Measurements from ENCODE around the gene PC.
"Not testable (repeated sequence)": the region's sequence is repeated elsewhere in the genome, so short reads cannot be mapped to it uniquely, and the experiment has no call there.

Gene PC

DNA sequence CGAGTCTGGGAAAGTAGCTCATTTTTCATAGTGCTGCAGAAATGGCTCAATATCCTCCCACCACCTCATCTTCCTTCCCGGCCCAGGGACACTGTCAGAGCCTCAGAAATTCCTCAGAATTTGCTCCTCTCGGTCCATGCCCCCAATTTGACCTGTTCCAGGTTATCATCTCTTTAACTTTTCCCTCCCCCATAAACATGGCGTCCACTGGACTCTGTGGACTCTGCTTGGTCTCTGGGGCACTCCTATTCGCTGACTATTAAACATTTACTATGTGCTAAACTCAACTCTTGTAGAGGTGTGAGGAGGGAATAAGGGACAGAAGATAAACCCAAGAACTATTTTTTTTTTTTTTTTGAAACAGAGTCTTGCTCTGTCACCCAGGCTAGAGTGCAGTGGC lies 8.2 kb upstream of the PC start:
- Histone ChIP-seq H3K9me3 (ENCODE audit: insufficient read depth, low read depth, low read length) (no peaks in the 10 kb centered on the region), H3K27ac (ENCODE audit: low read length) (no peak overlapping the region), H3K27me3 (ENCODE audit: insufficient read depth, low read length) (no peaks in the 10 kb centered on the region), H3K4me3 (ENCODE audit: low read length) (no peak overlapping the region), H3K36me3 (ENCODE audit: insufficient read depth, low read depth, low read length) (no peaks in the 10 kb centered on the region), H3K9ac (ENCODE audit: low read depth, low read length) (no peak overlapping the region), H3K4me1 (ENCODE audit: insufficient read depth, low read length) (no peaks in the 10 kb centered on the region)

DNA sequence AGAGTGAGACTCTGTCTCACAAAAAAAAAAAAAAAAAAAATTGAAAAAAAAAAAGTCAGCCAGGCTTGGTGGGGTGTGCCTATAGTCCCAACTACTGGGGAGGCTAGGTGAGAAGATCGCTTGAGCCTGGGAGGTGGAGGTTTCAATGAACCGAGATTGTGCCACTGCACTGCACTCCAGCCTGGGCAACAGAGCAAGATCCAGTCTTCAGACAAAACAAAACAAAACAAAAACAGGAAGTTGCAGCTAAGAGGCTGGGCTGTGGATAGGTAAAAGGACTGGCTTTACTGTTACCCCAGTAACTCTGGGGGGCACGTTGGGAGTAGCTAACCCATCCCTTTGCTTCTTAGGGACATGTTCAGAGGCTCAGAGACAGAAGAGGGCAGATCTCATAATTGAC lies 6.3 kb upstream of the PC start:
- Histone ChIP-seq H3K4me1 (ENCODE audit: insufficient read depth, low read length) (no peaks in the 10 kb centered on the region), H3K9me3 (ENCODE audit: insufficient read depth, low read depth, low read length) (no peaks in the 10 kb centered on the region), H3K9ac (ENCODE audit: low read depth, low read length) (no peak overlapping the region), H3K4me3 (ENCODE audit: low read length) (no peak overlapping the region), H3K27ac (ENCODE audit: low read length) (no peak overlapping the region), H3K27me3 (ENCODE audit: insufficient read depth, low read length) (peaks cover 5% of the 10 kb centered on the region), H3K36me3 (ENCODE audit: insufficient read depth, low read depth, low read length) (no peaks in the 10 kb centered on the region)

DNA sequence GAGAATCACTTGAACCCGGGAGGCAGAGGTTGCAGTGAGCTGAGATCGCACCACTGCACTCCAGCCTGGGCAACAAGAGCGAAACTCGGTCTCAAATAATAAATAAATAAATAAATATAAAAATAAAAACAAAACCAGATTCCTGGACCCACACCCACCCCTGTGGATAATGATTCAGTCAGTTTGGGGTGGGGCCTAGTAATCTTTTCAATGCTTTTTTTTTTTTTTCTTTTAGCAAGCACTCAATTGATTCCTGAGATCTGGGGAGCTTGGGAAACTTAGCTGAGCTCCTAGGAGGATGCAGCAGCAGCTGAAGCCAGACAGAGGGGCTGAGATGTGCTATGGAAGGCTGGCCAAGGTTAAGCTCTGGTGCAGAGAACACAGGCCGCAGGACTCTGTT lies 4.6 kb upstream of the PC start:
- H3K9me3 ChIP-seq (ENCODE audit: insufficient read depth, low read depth, low read length), result no peaks in the 10 kb centered on the region
- peaks cover 12% of the 10 kb centered on the region for H3K27me3 ChIP-seq (ENCODE audit: insufficient read depth, low read length)
- H3K4me1 ChIP-seq (ENCODE audit: insufficient read depth, low read length), result 0 out of 2 replicates have a peak, but pooled peaks cover 5% of the 10 kb centered on the region
- H3K9ac ChIP-seq (ENCODE audit: low read depth, low read length), result no peak overlapping the region
- H3K27ac ChIP-seq (ENCODE audit: low read length), result no peak overlapping the region
- no peaks in the 10 kb centered on the region for H3K36me3 ChIP-seq (ENCODE audit: insufficient read depth, low read depth, low read length)
- H3K4me3 ChIP-seq (ENCODE audit: low read length), result no peak overlapping the region

DNA sequence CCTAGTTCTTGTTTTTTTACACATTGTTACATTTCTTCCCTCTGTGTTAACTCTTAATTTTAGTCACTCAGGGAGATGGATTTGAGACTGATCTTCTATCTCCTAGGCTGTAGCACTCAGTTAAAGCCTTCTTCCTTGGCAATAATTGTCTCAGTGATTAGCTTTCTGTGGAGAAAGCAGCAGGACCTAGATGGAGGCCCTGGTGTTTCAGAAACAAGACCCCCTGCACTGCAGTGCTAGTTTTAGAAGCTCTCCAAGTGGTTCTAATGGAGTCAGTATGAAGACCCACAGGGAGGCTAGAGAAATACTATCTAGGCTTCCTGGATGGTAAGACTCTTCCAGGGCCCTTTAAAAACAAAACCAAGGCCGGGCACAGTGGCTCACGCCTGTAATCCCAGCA lies 4.1 kb upstream of the PC start:
- H3K9ac ChIP-seq (ENCODE audit: low read depth, low read length), result no peak overlapping the region
- H3K27me3 ChIP-seq (ENCODE audit: insufficient read depth, low read length), result peaks cover 12% of the 10 kb centered on the region
- H3K9me3 ChIP-seq (ENCODE audit: insufficient read depth, low read depth, low read length), result no peaks in the 10 kb centered on the region
- no peak overlapping the region for H3K4me3 ChIP-seq (ENCODE audit: low read length)
- no peak overlapping the region for H3K27ac ChIP-seq (ENCODE audit: low read length)
- H3K4me1 ChIP-seq (ENCODE audit: insufficient read depth, low read length), result peaks cover 5% of the 10 kb centered on the region; the same call in 1 of the 2 replicates
- no peaks in the 10 kb centered on the region for H3K36me3 ChIP-seq (ENCODE audit: insufficient read depth, low read depth, low read length)

DNA sequence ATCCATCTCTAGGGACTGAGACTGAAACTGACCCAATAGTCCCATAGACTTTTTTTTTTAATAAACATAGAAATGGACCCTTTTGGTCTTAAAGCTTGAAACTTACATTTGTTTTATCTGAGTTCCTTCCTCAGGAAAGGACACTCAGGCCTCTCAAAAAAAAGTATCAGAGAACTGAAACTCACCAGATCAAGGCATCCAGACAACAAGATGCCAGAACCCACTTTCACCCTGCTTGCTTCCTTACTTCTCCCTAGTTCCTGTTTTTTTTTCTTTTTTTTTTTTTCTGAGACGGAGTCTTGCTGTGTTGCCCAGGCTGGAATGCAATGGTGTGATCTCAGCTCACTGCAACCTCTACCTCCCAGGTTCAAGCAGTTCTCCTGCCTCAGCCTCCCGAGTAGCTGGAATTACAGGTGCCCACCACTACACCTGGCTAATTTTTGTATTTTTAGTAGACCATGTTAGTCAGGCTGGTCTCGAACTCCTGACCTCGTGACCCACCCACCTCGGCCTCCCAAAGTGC lies 3.6 kb upstream of the PC start:
- H3K4me1 ChIP-seq (ENCODE audit: insufficient read depth, low read length); H3K4me3 ChIP-seq (ENCODE audit: low read length); H3K36me3 ChIP-seq (ENCODE audit: insufficient read depth, low read depth, low read length); H3K9me3 ChIP-seq (ENCODE audit: insufficient read depth, low read depth, low read length); H3K27ac ChIP-seq (ENCODE audit: low read length); H3K9ac ChIP-seq (ENCODE audit: low read depth, low read length): not testable (repeated sequence)
- peaks cover 12% of the 10 kb centered on the region for H3K27me3 ChIP-seq (ENCODE audit: insufficient read depth, low read length)

DNA sequence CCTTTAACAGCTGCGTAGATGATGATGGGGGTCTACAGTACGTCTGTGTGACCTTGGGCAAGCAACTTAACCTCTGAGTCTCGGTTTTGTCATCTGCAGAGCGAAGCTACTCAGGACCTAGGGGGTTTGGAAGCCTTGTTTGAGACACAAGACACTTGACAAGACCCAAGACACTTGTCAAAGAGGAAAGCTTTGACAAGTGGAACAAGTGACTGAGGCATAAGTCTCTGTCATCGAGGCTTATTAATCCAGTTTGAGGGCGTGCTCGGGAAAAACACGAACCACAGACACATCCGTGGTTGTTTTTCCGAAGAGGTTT lies 732 bp upstream of the PC start:
- H3K36me3 ChIP-seq (ENCODE audit: insufficient read depth, low read depth, low read length), result no peaks in the 10 kb centered on the region
- H3K4me1 ChIP-seq (ENCODE audit: insufficient read depth, low read length), result peaks cover 5% of the 10 kb centered on the region; the same call in 1 of the 2 replicates
- H3K27me3 ChIP-seq (ENCODE audit: insufficient read depth, low read length), result peaks cover 12% of the 10 kb centered on the region
- no peaks in the 10 kb centered on the region for H3K9me3 ChIP-seq (ENCODE audit: insufficient read depth, low read depth, low read length)
- H3K27ac ChIP-seq (ENCODE audit: low read length), result no peak overlapping the region
- peak overlapping the region; percentile 55; the same call in 1 of the 2 replicates for H3K9ac ChIP-seq (ENCODE audit: low read depth, low read length)
- H3K4me3 ChIP-seq (ENCODE audit: low read length), result peak overlapping the region; percentile 60

DNA sequence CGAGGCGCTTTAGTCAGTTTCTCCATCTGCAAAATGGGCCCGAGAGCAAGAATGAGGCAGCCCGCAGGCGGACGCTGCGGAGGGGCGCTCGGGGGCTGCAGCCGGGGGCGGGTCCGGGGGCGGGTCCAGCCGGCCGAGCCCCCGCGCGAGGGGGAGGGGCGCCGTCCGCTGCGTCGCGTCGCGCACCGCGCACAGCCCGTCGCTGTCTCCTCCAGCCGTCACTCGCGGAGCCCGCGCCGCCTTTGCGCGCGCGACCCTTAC lies 282 bp downstream of the PC start:
- Histone ChIP-seq H3K4me1 (ENCODE audit: insufficient read depth, low read length) (peaks cover 5% of the 10 kb centered on the region; the same call in 1 of the 2 replicates), H3K27me3 (ENCODE audit: insufficient read depth, low read length) (peaks cover 12% of the 10 kb centered on the region), H3K9ac (ENCODE audit: low read depth, low read length) (peak overlapping the region; percentile 62; the same call in 1 of the 2 replicates), H3K27ac (ENCODE audit: low read length) (no peak overlapping the region), H3K36me3 (ENCODE audit: insufficient read depth, low read depth, low read length) (no peaks in the 10 kb centered on the region), H3K4me3 (ENCODE audit: low read length) (peak overlapping the region; percentile 88), H3K9me3 (ENCODE audit: insufficient read depth, low read depth, low read length) (no peaks in the 10 kb centered on the region)

DNA sequence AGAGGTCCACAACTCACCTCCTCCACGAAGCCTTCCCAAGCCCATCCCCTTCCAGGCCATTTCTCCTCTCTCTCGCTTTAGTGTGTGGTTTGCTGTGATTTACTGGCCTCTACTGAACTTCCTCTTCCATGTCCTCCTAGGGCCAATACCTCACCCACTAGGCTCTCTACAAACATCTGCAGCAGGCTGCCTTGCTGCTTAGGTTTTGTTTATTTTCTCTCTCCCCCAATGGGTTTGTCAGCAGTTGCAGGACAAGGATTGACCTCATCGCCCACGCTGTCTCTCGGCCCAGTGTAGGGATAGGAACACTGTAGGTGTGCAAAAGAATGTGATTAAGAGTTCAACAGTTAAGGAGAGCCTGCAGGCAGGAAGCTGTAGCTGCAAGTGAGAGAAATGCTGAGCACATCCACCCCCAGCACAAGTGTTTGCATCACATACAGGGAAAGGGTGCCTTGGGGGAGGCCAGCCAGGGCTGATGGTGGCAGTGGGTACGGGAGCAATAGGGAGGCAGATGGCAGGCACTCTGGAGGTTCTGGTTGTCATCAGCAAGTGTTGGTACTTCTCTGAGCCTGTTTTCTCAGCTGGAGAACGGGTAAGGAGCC lies 1.4 kb downstream of the PC start:
- Histone ChIP-seq H3K27me3 (ENCODE audit: insufficient read depth, low read length) (peaks cover 12% of the 10 kb centered on the region), H3K27ac (ENCODE audit: low read length) (no peak overlapping the region)

DNA sequence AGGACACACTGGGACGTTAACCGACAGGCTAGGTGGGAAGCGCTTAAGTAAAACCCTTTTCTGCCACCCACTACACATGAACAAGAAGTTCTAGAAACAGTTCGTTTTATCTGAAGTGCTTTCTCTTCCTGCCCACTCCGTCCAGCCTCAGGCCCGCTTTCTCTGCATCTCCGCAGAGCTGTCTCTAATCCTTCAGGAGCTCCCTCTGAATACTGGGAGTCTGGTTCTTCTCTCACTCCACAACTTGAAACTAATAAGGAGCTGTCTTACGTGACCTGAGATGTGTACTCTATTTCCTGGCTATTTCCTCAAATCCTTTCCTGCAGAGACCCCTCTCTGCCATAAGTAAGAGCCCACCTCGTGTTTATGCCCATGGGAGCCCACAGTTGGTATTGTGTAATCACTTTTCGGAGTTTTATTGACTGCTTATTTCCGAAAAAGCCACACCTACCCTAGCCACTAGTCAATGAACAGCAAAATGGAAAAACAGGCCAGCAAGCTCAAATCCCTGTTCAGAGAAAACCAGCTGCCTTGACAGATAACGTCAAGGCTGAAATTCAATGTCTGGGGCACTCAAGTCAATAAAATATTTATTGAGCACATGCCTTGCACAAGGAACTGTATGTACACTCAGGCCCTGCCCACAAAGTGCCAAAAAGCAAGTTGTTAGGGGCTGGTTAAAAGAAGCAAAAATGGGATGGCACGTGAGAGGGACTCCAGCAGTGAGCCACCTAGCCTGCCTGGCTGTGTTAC lies 4.9 kb downstream of the PC start:
- H3K9me3 ChIP-seq (ENCODE audit: insufficient read depth, low read depth, low read length), result no peaks in the 10 kb centered on the region

More for the DNA sequence above, 1.4 kb downstream of the PC start:
- H3K9me3 ChIP-seq (ENCODE audit: insufficient read depth, low read depth, low read length), result no peaks in the 10 kb centered on the region
- H3K4me3 ChIP-seq (ENCODE audit: low read length), result no peak overlapping the region; the same call in 1 of the 2 replicates
- peak overlapping the region; percentile 62; the same call in 1 of the 2 replicates for H3K9ac ChIP-seq (ENCODE audit: low read depth, low read length)
- H3K4me1 ChIP-seq (ENCODE audit: insufficient read depth, low read length), result peaks cover 5% of the 10 kb centered on the region; the same call in 1 of the 2 replicates
- no peaks in the 10 kb centered on the region for H3K36me3 ChIP-seq (ENCODE audit: insufficient read depth, low read depth, low read length)

DNA sequence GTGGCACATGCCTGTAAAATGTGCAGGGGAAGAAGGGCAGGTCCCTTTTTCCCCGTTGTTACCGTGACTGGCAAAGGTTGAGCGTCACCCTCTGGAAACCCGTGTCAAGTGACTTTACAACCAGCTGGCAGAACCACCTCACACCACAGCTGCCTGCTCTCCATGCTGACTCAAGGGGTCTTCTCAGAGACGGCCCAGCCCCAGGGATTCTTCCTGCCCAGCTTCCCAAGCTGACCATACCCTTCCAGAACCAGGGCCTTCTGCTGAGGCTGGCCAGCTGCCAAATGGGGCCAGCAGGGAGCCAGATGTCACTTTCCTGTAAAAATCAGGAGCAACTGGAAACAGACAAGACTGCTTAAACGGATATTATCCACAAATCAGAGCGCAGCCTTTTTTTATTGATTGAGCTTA lies 6.3 kb downstream of the PC start:
- Histone ChIP-seq H3K4me1 (ENCODE audit: insufficient read depth, low read length) (no peaks in the 10 kb centered on the region), H3K9me3 (ENCODE audit: insufficient read depth, low read depth, low read length) (no peaks in the 10 kb centered on the region), H3K9ac (ENCODE audit: low read depth, low read length) (no peak overlapping the region), H3K27me3 (ENCODE audit: insufficient read depth, low read length) (no peaks in the 10 kb centered on the region), H3K4me3 (ENCODE audit: low read length) (no peak overlapping the region), H3K36me3 (ENCODE audit: insufficient read depth, low read depth, low read length) (peaks cover 2% of the 10 kb centered on the region; the same call in 1 of the 2 replicates), H3K27ac (ENCODE audit: low read length) (no peak overlapping the region)

More for the DNA sequence above, 4.9 kb downstream of the PC start:
- no peaks in the 10 kb centered on the region for H3K27me3 ChIP-seq (ENCODE audit: insufficient read depth, low read length)
- H3K36me3 ChIP-seq (ENCODE audit: insufficient read depth, low read depth, low read length), result peaks cover 2% of the 10 kb centered on the region; the same call in 1 of the 2 replicates
- no peak overlapping the region for H3K4me3 ChIP-seq (ENCODE audit: low read length)
- no peaks in the 10 kb centered on the region; the same call in 1 of the 2 replicates for H3K4me1 ChIP-seq (ENCODE audit: insufficient read depth, low read length)
- no peak overlapping the region for H3K9ac ChIP-seq (ENCODE audit: low read depth, low read length)
- H3K27ac ChIP-seq (ENCODE audit: low read length), result no peak overlapping the region

DNA sequence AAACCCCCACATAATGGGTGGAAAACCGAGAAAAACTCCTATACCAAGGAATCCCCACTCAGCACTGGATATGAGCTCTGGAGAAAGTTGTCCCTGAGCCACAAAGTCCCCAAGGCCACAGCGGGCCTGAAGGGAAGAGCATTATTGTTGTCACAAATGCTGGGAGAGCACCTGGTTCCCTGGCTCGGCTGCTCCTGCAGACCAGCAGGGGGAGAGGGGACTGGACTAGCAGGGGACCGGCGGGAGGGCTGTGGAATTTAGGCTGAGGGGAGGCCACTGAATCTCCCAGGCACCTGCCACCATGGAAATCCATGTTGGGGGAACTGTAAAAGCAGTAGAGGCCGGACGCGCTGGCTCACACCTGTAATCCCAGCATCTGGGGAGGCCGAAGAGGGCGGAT lies 7.0 kb downstream of the PC start:
- Histone ChIP-seq H3K9me3 (ENCODE audit: insufficient read depth, low read depth, low read length) (no peaks in the 10 kb centered on the region), H3K27ac (ENCODE audit: low read length) (no peak overlapping the region), H3K4me3 (ENCODE audit: low read length) (no peak overlapping the region), H3K27me3 (ENCODE audit: insufficient read depth, low read length) (no peaks in the 10 kb centered on the region), H3K9ac (ENCODE audit: low read depth, low read length) (no peak overlapping the region), H3K36me3 (ENCODE audit: insufficient read depth, low read depth, low read length) (peaks cover 2% of the 10 kb centered on the region; the same call in 1 of the 2 replicates), H3K4me1 (ENCODE audit: insufficient read depth, low read length) (no peaks in the 10 kb centered on the region)

DNA sequence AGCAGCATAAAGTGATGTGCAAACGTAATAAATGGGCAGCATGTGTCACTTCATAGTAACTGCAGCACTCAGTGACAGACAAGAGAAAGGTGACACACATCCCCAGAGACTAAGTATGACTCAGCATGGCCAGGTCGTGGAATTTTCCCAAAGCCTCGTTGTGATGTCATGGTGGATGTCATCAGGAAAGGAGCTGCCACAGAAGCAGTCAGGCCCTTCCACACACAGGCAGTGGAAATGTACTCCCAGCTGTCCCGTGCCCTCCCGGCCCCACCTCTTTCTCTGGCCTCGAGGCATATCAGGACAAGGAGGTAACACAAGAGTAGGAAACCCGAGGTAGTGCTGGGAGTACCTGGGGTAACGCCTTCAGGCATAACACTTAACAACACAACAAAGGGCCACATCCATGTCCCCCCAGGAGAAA lies 8.1 kb downstream of the PC start:
- H3K36me3 ChIP-seq (ENCODE audit: insufficient read depth, low read depth, low read length), result peaks cover 2% of the 10 kb centered on the region; the same call in 1 of the 2 replicates
- H3K4me1 ChIP-seq (ENCODE audit: insufficient read depth, low read length), result no peaks in the 10 kb centered on the region
- no peak overlapping the region for H3K4me3 ChIP-seq (ENCODE audit: low read length)
- H3K9ac ChIP-seq (ENCODE audit: low read depth, low read length), result no peak overlapping the region
- no peak overlapping the region for H3K27ac ChIP-seq (ENCODE audit: low read length)
- H3K9me3 ChIP-seq (ENCODE audit: insufficient read depth, low read depth, low read length), result no peaks in the 10 kb centered on the region
- no peaks in the 10 kb centered on the region for H3K27me3 ChIP-seq (ENCODE audit: insufficient read depth, low read length)
